Dermis blood vessel endothelial cell (primary cell): ENCODE measurements around the gene UBC. TPM values are rescaled to one million over a fixed set of nuclear protein-coding genes. Genes with fewer than 3 reads are reported as not detected.
A peak's percentile ranks its signal among the peaks of the same experiment; 100 is the strongest.
"Not testable (repeated sequence)": the region's sequence is repeated elsewhere in the genome, so short reads cannot be mapped to it uniquely, and the experiment has no call there.

Experiments used
- DNase-seq: peaks from one replicate; pipeline ENCODE4 v3.0.0; 2010
- total RNA-seq: library from RNA; depleted of rRNA; stranded (reverse); fragments of >200 nt; gene quantifications from 2 replicates; pipeline ENCODE4 v1.2.3, GENCODE V29; 2014

Gene UBC
- total RNA-seq, 1 donor from 2014 or later: 1,840 TPM

GRCh38 chr12:124930586-124930985, 16.1 kb upstream of the UBC start:
- DNase-seq: no peak

DNA sequence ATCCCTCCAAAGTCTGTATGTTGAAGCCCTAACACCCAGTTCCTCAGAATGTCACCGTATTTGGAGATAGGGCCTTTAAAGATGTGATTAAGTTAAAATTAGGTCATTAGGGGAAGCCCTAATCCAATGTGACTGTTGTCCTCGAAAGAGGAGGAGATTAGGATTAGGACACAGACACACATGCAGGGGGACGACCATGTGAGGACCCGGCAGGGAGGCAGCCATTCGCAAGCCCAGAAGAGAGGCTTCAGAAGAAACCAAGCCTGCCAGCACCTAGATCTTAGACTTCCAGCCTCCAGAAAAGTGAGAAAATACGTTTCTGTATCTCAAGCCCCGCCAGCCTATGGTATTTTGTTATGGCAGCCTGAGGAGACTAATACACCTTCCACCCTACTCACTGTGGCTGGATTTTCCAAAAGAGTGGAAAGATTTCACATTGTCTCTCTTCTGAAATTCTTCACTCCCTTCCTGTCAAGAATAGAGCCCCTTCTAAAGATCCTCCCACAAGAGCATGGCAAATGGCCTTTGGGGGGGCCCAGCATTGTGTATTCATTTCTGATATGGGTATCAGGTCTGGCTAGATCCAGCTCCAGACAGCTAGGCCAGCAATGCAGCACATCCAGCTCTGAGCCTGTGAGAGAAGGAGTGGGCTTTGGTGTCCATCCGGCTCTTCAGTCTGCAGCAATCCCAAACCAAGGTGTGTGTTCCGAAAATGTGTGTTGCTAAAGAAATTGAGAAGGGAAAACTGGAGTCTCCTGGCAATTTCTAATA, 15.4 kb upstream of the UBC start:
- DNase-seq: no peak

DNA sequence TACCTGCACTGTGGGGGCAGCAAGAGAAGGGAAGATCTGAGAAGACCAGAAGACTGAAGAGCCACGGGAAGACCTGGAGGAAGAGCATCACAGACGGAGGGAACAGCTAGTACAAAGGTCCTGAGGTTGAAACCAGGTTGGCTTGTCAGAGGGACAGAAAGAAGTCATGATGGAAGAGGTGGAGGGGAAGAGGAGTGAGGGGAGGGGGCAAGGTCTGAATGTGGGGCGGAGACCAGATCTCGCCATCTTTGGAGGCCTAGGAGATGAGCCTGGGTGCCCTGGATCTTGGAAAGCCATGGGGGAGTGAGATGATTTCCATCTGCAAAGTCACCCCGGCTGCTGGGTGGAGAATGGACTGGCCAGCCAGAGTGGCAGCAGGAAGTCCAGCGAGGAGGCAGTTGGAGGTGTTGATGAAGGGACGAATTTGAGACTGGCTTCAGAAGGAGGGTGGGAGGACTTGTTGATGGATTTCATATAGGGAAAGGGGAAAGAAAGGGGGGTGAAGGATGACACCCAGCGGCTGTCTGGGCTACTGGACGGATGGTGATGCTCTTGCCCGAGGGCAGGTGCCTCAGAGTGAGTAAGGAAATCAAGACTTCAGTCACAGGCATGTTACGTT, 14.6 kb upstream of the UBC start:
- no peak for DNase-seq

GRCh38 chr12:124928095-124928911, 13.9 kb upstream of the UBC start:
- DNase-seq: peak; percentile 99

DNA sequence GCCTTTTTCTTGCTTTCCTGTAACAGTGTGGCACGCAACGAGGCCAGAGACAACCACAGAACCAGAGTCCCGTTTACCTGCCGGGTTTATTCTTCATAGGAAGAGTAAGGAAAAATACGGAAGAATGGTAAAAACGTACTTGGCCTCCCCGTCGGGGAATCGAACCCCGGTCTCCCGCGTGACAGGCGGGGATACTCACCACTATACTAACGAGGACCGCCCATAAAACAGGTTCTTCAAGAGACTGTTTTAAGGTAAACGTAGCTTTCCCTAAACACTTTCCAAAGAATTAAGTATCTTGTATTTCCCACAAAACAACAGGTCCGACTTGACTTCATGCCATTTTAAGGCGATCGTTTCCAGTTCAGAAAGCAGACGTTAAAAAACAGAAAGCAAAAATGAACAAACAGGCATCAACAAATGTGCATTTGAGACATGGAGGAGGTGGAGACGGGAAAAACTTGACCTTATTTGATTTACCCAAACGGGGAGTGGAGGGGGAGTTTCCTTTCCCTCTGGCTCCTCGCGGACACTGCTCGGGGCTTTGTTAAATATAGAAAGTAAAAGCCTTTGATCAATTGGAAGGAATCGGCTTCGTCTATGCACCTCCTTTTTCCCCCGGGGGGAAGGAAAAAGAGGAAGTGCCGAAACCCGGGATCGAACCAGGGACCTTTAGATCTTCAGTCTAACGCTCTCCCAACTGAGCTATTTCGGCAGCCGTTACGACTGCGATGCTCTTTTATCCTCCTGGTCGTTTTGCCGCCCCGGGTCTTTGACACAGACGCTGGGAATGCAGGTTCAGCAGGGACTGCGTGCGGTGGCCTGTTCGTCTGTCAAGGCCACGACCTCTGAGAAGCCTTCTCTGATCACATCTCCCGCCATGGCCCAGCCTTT, 13.0 kb upstream of the UBC start:
- DNase-seq: peak; percentile 90

GRCh38 chr12:124925782-124926181, 11.3 kb upstream of the UBC start:
- not testable (repeated sequence) for DNase-seq

GRCh38 chr12:124925117-124925516, 10.7 kb upstream of the UBC start:
- DNase-seq: no peak

DNA sequence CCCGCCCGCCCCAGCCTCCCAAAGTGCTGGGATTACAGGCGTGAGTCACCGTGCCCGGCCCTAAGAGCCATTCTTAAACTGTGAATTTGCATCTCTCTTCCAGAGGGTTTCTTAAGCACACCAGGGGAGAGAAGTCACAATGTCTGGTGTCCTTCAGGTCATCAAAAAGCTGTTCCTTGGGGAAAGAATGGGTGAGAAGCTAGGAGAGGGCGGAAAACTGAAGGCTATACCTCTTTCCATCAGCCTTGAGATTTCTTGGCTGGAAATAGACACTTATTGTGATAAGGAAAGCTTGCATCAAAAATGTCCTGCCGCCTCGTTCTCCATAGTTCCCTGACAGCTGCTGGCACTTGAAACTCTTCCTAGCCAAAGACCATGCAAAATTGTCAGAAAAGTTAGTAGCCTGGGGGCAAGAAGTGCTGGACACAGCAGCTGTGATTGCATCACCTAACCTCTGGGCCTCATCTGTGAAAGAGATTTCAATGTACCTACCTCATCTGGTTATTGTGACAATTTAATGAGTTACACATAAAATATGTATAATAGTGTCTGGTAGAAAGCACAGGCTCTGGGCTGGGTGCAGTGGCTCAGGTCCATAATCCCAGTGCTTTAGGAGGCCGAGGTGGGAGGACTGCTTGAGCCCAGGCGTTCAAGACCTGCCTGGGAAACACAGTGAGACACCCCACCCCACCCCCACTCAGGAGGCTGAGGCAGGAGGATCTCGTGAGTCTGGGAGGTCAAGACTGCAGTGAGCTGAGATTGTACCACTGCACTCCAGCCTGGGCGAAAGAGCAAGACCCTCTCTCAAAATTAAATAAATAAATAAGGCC, 9.7 kb upstream of the UBC start:
- no peak for DNase-seq

- DNase-seq: peak; percentile 70
Observed at GRCh38 chr12:124921200-124922031, 7.0 kb upstream of the UBC start.

DNA sequence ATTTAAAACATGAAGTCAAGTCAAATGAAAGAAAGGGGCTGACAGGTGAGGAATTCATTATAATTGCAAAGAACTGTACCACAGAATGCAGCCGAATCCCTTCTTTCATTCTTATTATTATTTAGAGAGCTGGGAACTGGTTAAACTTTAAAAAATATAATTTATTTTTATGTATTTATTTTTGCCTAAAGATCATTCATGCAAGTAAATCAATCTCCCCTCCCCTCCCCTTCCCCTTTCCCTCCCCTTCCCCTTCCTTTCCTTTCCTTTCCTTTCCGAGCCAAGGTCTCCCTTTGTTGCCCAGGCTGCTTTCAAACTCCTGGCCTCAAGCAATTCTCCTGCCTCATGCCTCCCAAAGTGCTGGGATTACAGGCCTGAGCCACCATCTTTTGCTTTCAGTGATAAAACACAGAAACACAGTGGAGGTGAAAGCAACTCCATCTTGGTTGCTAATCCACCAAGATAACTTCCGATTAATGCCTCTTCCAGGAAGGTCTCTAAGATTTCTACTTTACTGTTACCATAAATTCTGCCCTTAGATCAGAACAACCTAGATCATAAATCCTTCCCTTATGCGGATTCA, 6.0 kb upstream of the UBC start:
- no peak for DNase-seq

DNA sequence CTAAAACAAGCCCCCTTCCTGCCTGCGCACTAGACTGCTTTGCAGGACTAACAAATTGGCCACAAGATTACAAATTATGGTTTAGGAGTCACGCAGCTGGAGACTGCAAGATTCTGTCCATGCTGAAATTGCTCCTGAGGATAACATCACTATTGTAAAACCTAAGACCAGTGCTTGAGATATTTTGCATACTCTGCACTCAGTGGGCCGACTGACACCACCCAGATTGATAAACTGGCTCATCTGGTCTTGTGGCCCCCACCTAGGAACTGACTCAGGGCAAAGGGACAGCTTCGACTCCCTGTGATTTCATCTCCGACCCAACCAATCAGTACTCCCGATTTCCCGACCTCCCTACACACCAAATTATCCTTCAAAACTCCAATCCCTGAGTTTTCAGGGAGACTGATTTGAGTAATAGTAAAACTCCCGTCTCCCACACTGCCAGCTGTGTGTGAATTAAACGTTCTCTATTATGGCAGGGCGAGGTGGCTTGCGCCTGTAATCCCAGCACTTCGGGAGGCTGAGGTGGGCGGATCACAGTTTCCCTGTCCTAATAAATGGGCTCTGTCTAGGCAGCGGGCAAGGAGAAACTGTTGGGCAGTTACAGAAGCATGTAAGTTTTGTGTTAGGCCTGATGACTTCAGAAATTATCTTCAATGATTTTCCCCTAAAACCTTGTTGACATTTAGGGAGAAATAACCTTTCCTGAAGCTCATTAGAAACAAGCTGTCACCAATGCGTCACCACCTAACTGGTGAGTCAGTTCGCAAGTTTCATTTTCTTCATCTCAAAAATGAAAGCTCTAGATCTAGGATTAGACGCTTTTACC, 5.3 kb upstream of the UBC start:
- peak; percentile 81 for DNase-seq

- not testable (repeated sequence) for DNase-seq
Observed at GRCh38 chr12:124918622-124918988, 4.2 kb upstream of the UBC start.

GRCh38 chr12:124917841-124918621, 3.6 kb upstream of the UBC start:
- DNase-seq: peak; percentile 40

- peak; percentile 100 for DNase-seq
Observed at GRCh38 chr12:124917135-124917840, 2.8 kb upstream of the UBC start.

DNA sequence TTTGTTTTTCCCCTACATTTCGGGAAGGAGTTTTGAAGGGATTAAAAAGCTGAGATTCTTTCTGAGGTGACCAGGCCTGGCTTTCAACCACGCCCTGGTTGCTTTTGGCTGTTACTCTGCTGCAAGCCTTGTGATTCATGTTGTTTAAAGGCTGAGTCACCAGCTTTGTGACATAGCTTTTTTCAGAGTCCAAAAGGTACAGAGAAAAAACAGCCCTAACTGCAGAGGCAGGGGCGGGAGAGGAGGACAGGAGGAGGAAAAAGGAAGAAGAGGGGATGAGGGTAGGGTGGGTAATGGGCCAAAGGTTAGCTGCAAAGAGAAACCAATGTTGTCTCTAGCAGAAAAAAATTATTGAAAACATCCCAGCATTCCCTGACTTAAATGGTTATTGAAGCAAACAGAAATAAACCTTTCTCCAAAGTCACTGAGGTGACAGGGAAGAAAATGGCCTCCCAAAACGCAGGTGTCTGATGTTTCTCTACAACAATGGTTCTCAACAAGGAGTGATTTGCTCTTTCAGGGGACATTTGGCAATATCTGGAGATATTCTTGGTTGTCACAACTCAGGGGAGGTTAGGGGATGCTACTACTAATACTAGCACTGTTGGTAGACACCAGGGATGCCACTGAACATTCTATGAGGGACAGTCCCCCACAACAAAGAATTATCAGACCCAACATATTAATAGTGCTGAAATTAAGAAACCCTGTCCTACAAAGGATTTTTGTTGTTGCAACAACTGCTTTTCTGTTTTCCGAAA, 2.1 kb upstream of the UBC start:
- peak; percentile 91 for DNase-seq

GRCh38 chr12:124915239-124916236, 1.1 kb upstream of the UBC start:
- peak; percentile 61 for DNase-seq
